HCT116 (cell line): ENCODE measurements around the gene SEBOX.

Experiments
- CTCF ChIP-seq, 3 experiments: fragments of 200-600 bp in 1 of 3; sonication (generic) in 1 of 3; IDR thresholded peaks in 2 of 3; conservative IDR thresholded peaks in 1 of 3; 2 replicates each; pipeline ENCODE4 v1.5.1; 2012 to 2017; ENCODE audit warnings: low read depth in 2 of 3, low read length in 2 of 3, antibody characterized with exemption in 1 of 3, borderline replicate concordance in 1 of 3, control low read depth in 1 of 3, mild to moderate bottlenecking in 1 of 3, mixed read lengths in 1 of 3, mixed run types in 1 of 3, moderate library complexity in 1 of 3; ENCODE audit not compliant: insufficient read depth in 1 of 3
- EGR1 ChIP-seq: IDR thresholded peaks from 2 replicates; pipeline ENCODE4 v1.6.1; 2012; ENCODE audit warnings: low read depth
- EZH2 ChIP-seq: fragments of 200-600 bp; sonication (generic); IDR thresholded peaks from 2 replicates; pipeline ENCODE4 v1.6.1; 2017; ENCODE audit warnings: antibody characterized with exemption, mixed run types
- EZH2phosphoT487 ChIP-seq: fragments of 200-600 bp; IDR thresholded peaks from 2 replicates; pipeline ENCODE4 v1.6.1; 2018; ENCODE audit warnings: antibody characterized with exemption, borderline replicate concordance
- POLR2A ChIP-seq: IDR thresholded peaks from 2 replicates; pipeline ENCODE4 v1.7.0; 2011; ENCODE audit warnings: borderline replicate concordance; ENCODE audit not compliant: insufficient read depth, insufficient read length; ENCODE audit errors: extremely low read depth
- ZFX ChIP-seq: fragments of 450-650 bp; IDR thresholded peaks from 2 replicates; pipeline ENCODE4 v1.6.1; 2017
- TF ChIP-seq, protein P1 (sequence below): IDR thresholded peaks from 2 replicates; pipeline ENCODE4 v1.6.1; 2012; ENCODE audit warnings: low read depth

DNA sequence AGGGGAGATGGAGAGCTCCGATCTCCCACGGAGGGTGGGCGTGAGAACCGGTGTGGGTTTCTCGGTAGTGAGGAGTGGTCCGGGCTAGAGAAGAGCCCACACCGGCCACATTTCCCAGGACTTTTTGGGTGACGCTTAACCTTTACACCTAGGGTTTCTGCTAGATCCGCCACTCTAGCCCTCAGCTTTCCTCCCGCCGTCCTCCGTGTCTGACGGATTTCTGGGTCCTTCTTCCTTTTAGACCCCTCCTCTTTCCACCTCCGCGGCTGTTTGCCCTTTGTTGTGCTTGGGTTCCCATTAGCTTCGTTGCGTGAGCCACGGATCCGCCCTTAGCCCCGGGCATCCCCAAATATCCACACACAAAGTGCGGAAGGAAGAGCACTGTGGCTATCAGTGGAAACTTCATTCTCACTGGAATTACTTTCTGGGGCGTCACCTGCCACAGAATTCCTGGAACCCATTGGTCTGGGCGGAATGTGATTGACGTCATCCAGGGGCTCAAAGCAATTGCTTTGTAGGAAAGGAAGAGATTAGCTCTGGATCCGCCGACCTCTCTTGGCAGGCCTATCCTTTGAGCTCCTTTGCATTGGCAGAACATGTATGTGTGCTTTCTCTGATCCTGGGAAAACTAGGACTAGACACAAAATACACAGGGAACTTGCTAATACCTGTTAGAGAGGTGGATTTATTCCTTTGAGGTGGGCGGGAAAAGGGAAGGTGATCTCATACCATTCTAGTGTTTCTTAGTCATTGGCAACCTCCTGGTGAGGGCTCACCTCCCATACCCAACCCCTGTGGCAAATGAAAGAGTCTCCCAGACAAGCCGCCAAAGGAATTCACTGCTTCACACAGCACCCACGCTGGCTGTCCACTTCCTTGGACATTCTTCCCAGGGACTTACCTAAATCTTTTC, 28.8 kb downstream of the SEBOX start:
- no peak for TF ChIP-seq POLR2A
- no peak for TF ChIP-seq CTCF (IDR thresholded peaks at IDR 0.05 in 2 of 3, conservative IDR thresholded peaks at IDR 0.05 in 1 of 3; ENCODE audit: borderline replicate concordance in 1 of 3, insufficient read depth in 1 of 3, low read depth in 2 of 3, low read length in 2 of 3)
- no peak for TF ChIP-seq ZFX
- TF ChIP-seq, protein P1, sequence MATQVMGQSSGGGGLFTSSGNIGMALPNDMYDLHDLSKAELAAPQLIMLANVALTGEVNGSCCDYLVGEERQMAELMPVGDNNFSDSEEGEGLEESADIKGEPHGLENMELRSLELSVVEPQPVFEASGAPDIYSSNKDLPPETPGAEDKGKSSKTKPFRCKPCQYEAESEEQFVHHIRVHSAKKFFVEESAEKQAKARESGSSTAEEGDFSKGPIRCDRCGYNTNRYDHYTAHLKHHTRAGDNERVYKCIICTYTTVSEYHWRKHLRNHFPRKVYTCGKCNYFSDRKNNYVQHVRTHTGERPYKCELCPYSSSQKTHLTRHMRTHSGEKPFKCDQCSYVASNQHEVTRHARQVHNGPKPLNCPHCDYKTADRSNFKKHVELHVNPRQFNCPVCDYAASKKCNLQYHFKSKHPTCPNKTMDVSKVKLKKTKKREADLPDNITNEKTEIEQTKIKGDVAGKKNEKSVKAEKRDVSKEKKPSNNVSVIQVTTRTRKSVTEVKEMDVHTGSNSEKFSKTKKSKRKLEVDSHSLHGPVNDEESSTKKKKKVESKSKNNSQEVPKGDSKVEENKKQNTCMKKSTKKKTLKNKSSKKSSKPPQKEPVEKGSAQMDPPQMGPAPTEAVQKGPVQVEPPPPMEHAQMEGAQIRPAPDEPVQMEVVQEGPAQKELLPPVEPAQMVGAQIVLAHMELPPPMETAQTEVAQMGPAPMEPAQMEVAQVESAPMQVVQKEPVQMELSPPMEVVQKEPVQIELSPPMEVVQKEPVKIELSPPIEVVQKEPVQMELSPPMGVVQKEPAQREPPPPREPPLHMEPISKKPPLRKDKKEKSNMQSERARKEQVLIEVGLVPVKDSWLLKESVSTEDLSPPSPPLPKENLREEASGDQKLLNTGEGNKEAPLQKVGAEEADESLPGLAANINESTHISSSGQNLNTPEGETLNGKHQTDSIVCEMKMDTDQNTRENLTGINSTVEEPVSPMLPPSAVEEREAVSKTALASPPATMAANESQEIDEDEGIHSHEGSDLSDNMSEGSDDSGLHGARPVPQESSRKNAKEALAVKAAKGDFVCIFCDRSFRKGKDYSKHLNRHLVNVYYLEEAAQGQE = no peak
- no peak for TF ChIP-seq EZH2phosphoT487
- peak; percentile 20; the same call in 1 of the 2 replicates for TF ChIP-seq EGR1
- TF ChIP-seq EZH2 = no peak
